Keratinocyte (primary cell): ENCODE results near the gene SND1. TPM values are rescaled to one million over a fixed set of nuclear protein-coding genes. Genes with fewer than 3 reads are reported as not detected.

Source experiments
- DNase-seq: peaks from one replicate; pipeline ENCODE4 v3.0.0-alpha.2; 2011; ENCODE audit warnings: low read depth, missing footprints, low spot score
- FAIRE-seq: peaks from 2 replicates; lab custom pipeline; 2011; peaks lifted over from hg19 to GRCh38; lab: Jason Lieb, UNC
- H2AFZ ChIP-seq: 2 replicates; pipeline ENCODE4 v1.6.0; 2012; ENCODE audit warnings: low read length, control low read depth, inconsistent platforms; ENCODE audit not compliant: control insufficient read depth
- H3K27ac ChIP-seq: 2 replicates; pipeline ENCODE4 v1.5.1; 2011; ENCODE audit warnings: low read length; ENCODE audit not compliant: control insufficient read depth, insufficient read depth
- H3K27me3 ChIP-seq: 3 replicates; pipeline ENCODE4 v1.6.0; 2011; ENCODE audit warnings: low read length; ENCODE audit not compliant: control insufficient read depth, insufficient read depth; ENCODE audit errors: extremely low read depth
- H3K36me3 ChIP-seq, 2 experiments: 2 replicates in 1 of 2; 3 replicates in 1 of 2; pipeline ENCODE4 v1.5.1; 2011; ENCODE audit warnings: low read length in 2 of 2, mild to moderate bottlenecking in 1 of 2; ENCODE audit not compliant: control insufficient read depth in 2 of 2, insufficient read depth in 2 of 2; ENCODE audit errors: extremely low read depth in 1 of 2
- H3K4me1 ChIP-seq: 3 replicates; pipeline ENCODE4 v1.5.1; 2011; ENCODE audit warnings: low read length; ENCODE audit not compliant: control insufficient read depth, insufficient read depth; ENCODE audit errors: extremely low read depth
- H3K4me2 ChIP-seq: 3 replicates; pipeline ENCODE4 v1.6.0; 2011; ENCODE audit warnings: low read depth, low read length; ENCODE audit not compliant: control insufficient read depth, insufficient read depth; ENCODE audit errors: extremely low read depth
- H3K4me3 ChIP-seq, 3 experiments: fragments of 200-600 bp in 1 of 3; sonication (generic) in 1 of 3; 2 replicates in 2 of 3; 3 replicates in 1 of 3; pipeline ENCODE4 v1.5.1; 2011 to 2016; ENCODE audit warnings: low read length in 3 of 3, mild to moderate bottlenecking in 3 of 3, control low read depth in 2 of 3, inconsistent platforms in 1 of 3, low read depth in 1 of 3, mixed read lengths in 1 of 3, mixed run types in 1 of 3, moderate library complexity in 1 of 3; ENCODE audit not compliant: control insufficient read depth in 2 of 3, insufficient read depth in 2 of 3; ENCODE audit errors: extremely low read depth in 1 of 3
- H3K79me2 ChIP-seq: 2 replicates; pipeline ENCODE4 v1.6.0; 2012; ENCODE audit warnings: low read length; ENCODE audit not compliant: control insufficient read depth, insufficient read depth
- H3K9ac ChIP-seq: 3 replicates; pipeline ENCODE4 v1.6.0; 2011; ENCODE audit warnings: low read length; ENCODE audit not compliant: control insufficient read depth, insufficient read depth; ENCODE audit errors: extremely low read depth
- H3K9me1 ChIP-seq: 3 replicates; pipeline ENCODE4 v1.6.0; 2011; ENCODE audit warnings: low read length; ENCODE audit not compliant: control insufficient read depth, insufficient read depth; ENCODE audit errors: extremely low read depth
- H3K9me3 ChIP-seq: 2 replicates; pipeline ENCODE4 v1.5.1; 2012; ENCODE audit warnings: low read depth, low read length; ENCODE audit not compliant: control insufficient read depth
- H4K20me1 ChIP-seq: 3 replicates; pipeline ENCODE4 v1.6.0; 2011; ENCODE audit warnings: low read length; ENCODE audit not compliant: control insufficient read depth, insufficient read depth; ENCODE audit errors: extremely low read depth
- CTCF ChIP-seq, 3 experiments: IDR thresholded peaks in 1 of 3; conservative IDR thresholded peaks in 1 of 3; optimal IDR thresholded peaks in 1 of 3; 2 replicates in 2 of 3; 3 replicates in 1 of 3; pipeline versions ENCODE3 to v1.5.1; 2011; ENCODE audit warnings: low read length in 3 of 3, mild to moderate bottlenecking in 3 of 3, moderate library complexity in 2 of 3, control low read depth in 1 of 3, inconsistent platforms in 1 of 3; ENCODE audit not compliant: insufficient read depth in 2 of 3; ENCODE audit errors: extremely low read depth in 1 of 3
- EZH2 ChIP-seq: IDR thresholded peaks from one replicate; pipeline ENCODE4 v1.6.1; 2012; ENCODE audit warnings: inconsistent platforms, mild to moderate bottlenecking, low read length, moderate library complexity
- dilution Hi-C: fragments of 300-500 bp; cut with MboI; formaldehyde crosslinking; loops from one replicate; pipeline ENCODE4 v1.7.0; 2020; ENCODE audit warnings: low sequenced_read_pairs; ENCODE audit not compliant: extremely low pct_ligation_motif_present
- polyA plus RNA-seq, 5 experiments: library from polyadenylated mRNA; depleted of rRNA in 3 of 5; stranded (reverse) in 3 of 5; stranded (forward) in 1 of 5; unstranded in 1 of 5; fragments of >200 nt; gene quantifications; 1 replicate in 1 of 5; 2 replicates in 3 of 5; 3 replicates in 1 of 5; pipeline versions ENCODE4 v1.2.1 to v1.2.3, GENCODE V29; 2011 to 2012; ENCODE audit warnings: missing spikeins in 2 of 5, low read depth in 1 of 5, low replicate concordance in 1 of 5

The SND1 gene
- polyA plus RNA-seq, 1 donor (not counting 4 experiments of a cell fraction or from before 2014, with no cell fraction given), result 140 TPM

- dilution Hi-C loops, result no loop called here
- H3K9me1 ChIP-seq, result no peaks in the 10 kb centered on the region
- H2AFZ ChIP-seq, result no peak overlapping the region
- H3K27ac ChIP-seq, result no peak overlapping the region
- no peak for FAIRE-seq
- H3K4me1 ChIP-seq, result peaks cover 11% of the 10 kb centered on the region
- H3K79me2 ChIP-seq, result peaks cover 76% of the 10 kb centered on the region
- DNase-seq, result no peak
- H3K4me2 ChIP-seq, result no peak overlapping the region
- H3K27me3 ChIP-seq, result no peaks in the 10 kb centered on the region
- peaks cover 24 to 27% of the 10 kb centered on the region in 2 experiments for H3K36me3 ChIP-seq
- H3K9me3 ChIP-seq, result no peaks in the 10 kb centered on the region
- peaks cover 4% of the 10 kb centered on the region for H4K20me1 ChIP-seq
- no peak overlapping the region for H3K9ac ChIP-seq
- TF ChIP-seq CTCF (optimal IDR thresholded peaks at IDR 0.05 in 1 of 3, IDR thresholded peaks at IDR 0.05 in 1 of 3, conservative IDR thresholded peaks at IDR 0.05 in 1 of 3; ENCODE audit: extremely low read depth in 1 of 3, insufficient read depth in 2 of 3, low read length in 3 of 3) (no peak), EZH2 (no peak)
- no peak overlapping the region for H3K4me3 ChIP-seq
Measured at GRCh38 chr7:127692200-127692599, 40.2 kb downstream of the SND1 start.

GRCh38 chr7:127699853-127700252 is 47.9 kb downstream of the SND1 start:
- no peak for DNase-seq
- peaks cover 4% of the 10 kb centered on the region for H4K20me1 ChIP-seq
- no peak overlapping the region for H3K27ac ChIP-seq
- H3K9ac ChIP-seq, result no peak overlapping the region
- H3K9me3 ChIP-seq, result no peaks in the 10 kb centered on the region
- no peak for FAIRE-seq
- H3K9me1 ChIP-seq, result no peaks in the 10 kb centered on the region
- H2AFZ ChIP-seq, result no peak overlapping the region
- dilution Hi-C loops, result no loop called here
- H3K4me3 ChIP-seq, result no peak overlapping the region
- TF ChIP-seq CTCF (optimal IDR thresholded peaks at IDR 0.05 in 1 of 3, IDR thresholded peaks at IDR 0.05 in 1 of 3, conservative IDR thresholded peaks at IDR 0.05 in 1 of 3; ENCODE audit: extremely low read depth in 1 of 3, insufficient read depth in 2 of 3, low read length in 3 of 3) (no peak), EZH2 (no peak)
- H3K4me1 ChIP-seq, result no peaks in the 10 kb centered on the region
- H3K36me3 ChIP-seq, result peaks cover 28 to 41% of the 10 kb centered on the region in 2 experiments
- H3K27me3 ChIP-seq, result no peaks in the 10 kb centered on the region
- no peak overlapping the region for H3K4me2 ChIP-seq
- peaks cover 52% of the 10 kb centered on the region for H3K79me2 ChIP-seq
